Activated CD8-positive, alpha-beta memory T cell treated with anti-CD3 and anti-CD28 coated beads, Interleukin-2, amount 10 ng/mL, durations not matched to agents 7 days and 5 days (primary cell): Measurements from ENCODE around the gene LSAMP. TPM values are rescaled to one million over a fixed set of nuclear protein-coding genes. Genes with fewer than 3 reads are reported as not detected.

ENCODE experiments used
- ATAC-seq: fragments of 150-1000 bp; cut with Tn5 transposase; one replicate; pipeline ENCODE4 v1.10.0; 2021; ENCODE audit warnings: moderate library complexity
- CTCF ChIA-PET: fragments of 350-600 bp; sonication (Branson Sonifier 250); formaldehyde crosslinking; loops from one replicate; lab custom pipeline; 2021; ENCODE audit warnings: antibody characterized with exemption; lab: Charles Lee
- DNase-seq: peaks from one replicate; pipeline ENCODE4 v3.0.0-alpha.2; 2020
- H3K27ac Mint-ChIP-seq: one replicate; pipeline ENCODE4 v1.8.0; 2021; ENCODE audit warnings: mild to moderate bottlenecking, mixed read lengths
- H3K27me3 Mint-ChIP-seq: one replicate; pipeline ENCODE4 v1.8.0; 2021; ENCODE audit warnings: mixed read lengths
- H3K36me3 Mint-ChIP-seq: one replicate; pipeline ENCODE4 v1.8.0; 2021; ENCODE audit warnings: mild to moderate bottlenecking, mixed read lengths
- H3K4me1 Mint-ChIP-seq: one replicate; pipeline ENCODE4 v1.8.0; 2021; ENCODE audit warnings: mixed read lengths
- H3K4me3 Mint-ChIP-seq: one replicate; pipeline ENCODE4 v1.8.0; 2021; ENCODE audit warnings: mild to moderate bottlenecking, moderate library complexity, mixed read lengths
- H3K9me3 Mint-ChIP-seq: one replicate; pipeline ENCODE4 v1.8.0; 2022; ENCODE audit warnings: low read depth, mixed read lengths
- total RNA-seq, 2 experiments: library from RNA; stranded (reverse); gene quantifications; one replicate each; pipeline ENCODE4 v1.2.3, GENCODE V29; 2021

LSAMP gene
- total RNA-seq, 2 experiments from 2014 or later = not detected

- Mint-ChIP-seq H3K9me3 (no peaks in the 10 kb centered on the region), H3K36me3 (no peaks in the 10 kb centered on the region), H3K27me3 (no peaks in the 10 kb centered on the region), H3K4me1 (no peaks in the 10 kb centered on the region), H3K4me3 (no peak overlapping the region), H3K27ac (no peak overlapping the region)
- CTCF ChIA-PET = no interaction called here
- no peak for DNase-seq
- ATAC-seq = no peak
Measured at GRCh38 chr3:116037954-116038911, 407.1 kb downstream of the LSAMP start.

GRCh38 chr3:116035429-116035828 lies 409.9 kb downstream of the LSAMP start:
- ATAC-seq (no peak), DNase-seq (no peak)

GRCh38 chr3:116034794-116035193 lies 410.5 kb downstream of the LSAMP start:
- DNase-seq (no peak), ATAC-seq (no peak)
- Mint-ChIP-seq H3K9me3 (no peaks in the 10 kb centered on the region), H3K27ac (no peak overlapping the region), H3K27me3 (no peaks in the 10 kb centered on the region), H3K36me3 (no peaks in the 10 kb centered on the region), H3K4me3 (no peak overlapping the region), H3K4me1 (no peaks in the 10 kb centered on the region)
- CTCF ChIA-PET = no interaction called here

More at GRCh38 chr3:116035429-116035828, 409.9 kb downstream of the LSAMP start:
- H3K4me3 Mint-ChIP-seq = no peak overlapping the region
- no peaks in the 10 kb centered on the region for H3K9me3 Mint-ChIP-seq
- H3K27me3 Mint-ChIP-seq = no peaks in the 10 kb centered on the region
- H3K27ac Mint-ChIP-seq = no peak overlapping the region
- H3K4me1 Mint-ChIP-seq = no peaks in the 10 kb centered on the region
- H3K36me3 Mint-ChIP-seq = no peaks in the 10 kb centered on the region
- CTCF ChIA-PET = no interaction called here

- CTCF ChIA-PET = no interaction called here
- no peaks in the 10 kb centered on the region for H3K36me3 Mint-ChIP-seq
- no peaks in the 10 kb centered on the region for H3K9me3 Mint-ChIP-seq
- H3K27ac Mint-ChIP-seq = no peak overlapping the region
- no peaks in the 10 kb centered on the region for H3K4me1 Mint-ChIP-seq
- H3K4me3 Mint-ChIP-seq = no peak overlapping the region
- no peaks in the 10 kb centered on the region for H3K27me3 Mint-ChIP-seq
- no peak for DNase-seq
- no peak for ATAC-seq
Measured at GRCh38 chr3:116034086-116034485, 411.2 kb downstream of the LSAMP start.

GRCh38 chr3:116033516-116033915 lies 411.8 kb downstream of the LSAMP start:
- Mint-ChIP-seq H3K9me3 (no peaks in the 10 kb centered on the region), H3K27me3 (no peaks in the 10 kb centered on the region), H3K27ac (no peak overlapping the region), H3K4me1 (no peaks in the 10 kb centered on the region), H3K4me3 (no peak overlapping the region), H3K36me3 (no peaks in the 10 kb centered on the region)
- ATAC-seq (no peak), DNase-seq (no peak)
- CTCF ChIA-PET = no interaction called here

GRCh38 chr3:116032176-116032575 lies 413.1 kb downstream of the LSAMP start:
- Mint-ChIP-seq H3K27me3 (no peaks in the 10 kb centered on the region), H3K36me3 (no peaks in the 10 kb centered on the region), H3K9me3 (no peaks in the 10 kb centered on the region), H3K4me3 (no peak overlapping the region), H3K4me1 (no peaks in the 10 kb centered on the region), H3K27ac (no peak overlapping the region)
- DNase-seq (no peak), ATAC-seq (no peak)
- CTCF ChIA-PET = no interaction called here

GRCh38 chr3:116030131-116030850 lies 415.0 kb downstream of the LSAMP start:
- DNase-seq = no peak
- ATAC-seq = no peak
- no peak overlapping the region for H3K27ac Mint-ChIP-seq
- H3K4me1 Mint-ChIP-seq = no peaks in the 10 kb centered on the region
- H3K4me3 Mint-ChIP-seq = no peak overlapping the region
- H3K9me3 Mint-ChIP-seq = no peaks in the 10 kb centered on the region
- no peaks in the 10 kb centered on the region for H3K36me3 Mint-ChIP-seq
- H3K27me3 Mint-ChIP-seq = no peaks in the 10 kb centered on the region
- CTCF ChIA-PET = no interaction called here

GRCh38 chr3:116029266-116029665 lies 416.0 kb downstream of the LSAMP start:
- Mint-ChIP-seq H3K9me3 (no peaks in the 10 kb centered on the region), H3K36me3 (no peaks in the 10 kb centered on the region), H3K27ac (no peak overlapping the region), H3K4me1 (no peaks in the 10 kb centered on the region), H3K4me3 (no peak overlapping the region), H3K27me3 (no peaks in the 10 kb centered on the region)
- DNase-seq (no peak), ATAC-seq (no peak)
- CTCF ChIA-PET = no interaction called here

GRCh38 chr3:116028157-116028556 lies 417.1 kb downstream of the LSAMP start:
- H3K9me3 Mint-ChIP-seq = no peaks in the 10 kb centered on the region
- H3K4me1 Mint-ChIP-seq = no peaks in the 10 kb centered on the region
- H3K27ac Mint-ChIP-seq = no peak overlapping the region
- DNase-seq = no peak
- no peak for ATAC-seq
- no peaks in the 10 kb centered on the region for H3K36me3 Mint-ChIP-seq
- H3K4me3 Mint-ChIP-seq = no peak overlapping the region
- H3K27me3 Mint-ChIP-seq = no peaks in the 10 kb centered on the region
- CTCF ChIA-PET = no interaction called here

GRCh38 chr3:116020989-116021388 lies 424.3 kb downstream of the LSAMP start:
- ATAC-seq (no peak), DNase-seq (no peak)
- CTCF ChIA-PET = no interaction called here
- Mint-ChIP-seq H3K4me3 (no peak overlapping the region), H3K9me3 (no peaks in the 10 kb centered on the region), H3K4me1 (no peaks in the 10 kb centered on the region), H3K36me3 (no peaks in the 10 kb centered on the region), H3K27me3 (no peaks in the 10 kb centered on the region), H3K27ac (no peak overlapping the region)

GRCh38 chr3:116020495-116020894 lies 424.8 kb downstream of the LSAMP start:
- no peak for DNase-seq
- H3K4me1 Mint-ChIP-seq = no peaks in the 10 kb centered on the region
- CTCF ChIA-PET = no interaction called here
- H3K27me3 Mint-ChIP-seq = no peaks in the 10 kb centered on the region
- ATAC-seq = no peak
- H3K4me3 Mint-ChIP-seq = no peak overlapping the region
- H3K36me3 Mint-ChIP-seq = no peaks in the 10 kb centered on the region
- H3K9me3 Mint-ChIP-seq = no peaks in the 10 kb centered on the region
- no peak overlapping the region for H3K27ac Mint-ChIP-seq

- Mint-ChIP-seq H3K4me1 (no peaks in the 10 kb centered on the region), H3K4me3 (no peak overlapping the region), H3K27ac (no peak overlapping the region), H3K27me3 (no peaks in the 10 kb centered on the region), H3K36me3 (no peaks in the 10 kb centered on the region), H3K9me3 (no peaks in the 10 kb centered on the region)
- CTCF ChIA-PET = no interaction called here
- no peak for ATAC-seq
- no peak for DNase-seq
Measured at GRCh38 chr3:116019254-116019763, 426.0 kb downstream of the LSAMP start.

- H3K27me3 Mint-ChIP-seq = no peaks in the 10 kb centered on the region
- H3K36me3 Mint-ChIP-seq = no peaks in the 10 kb centered on the region
- no peak overlapping the region for H3K27ac Mint-ChIP-seq
- no peak overlapping the region for H3K4me3 Mint-ChIP-seq
- DNase-seq (no peak), ATAC-seq (no peak)
- no peaks in the 10 kb centered on the region for H3K9me3 Mint-ChIP-seq
- H3K4me1 Mint-ChIP-seq = no peaks in the 10 kb centered on the region
- CTCF ChIA-PET = no interaction called here
Measured at GRCh38 chr3:116018646-116019045, 426.6 kb downstream of the LSAMP start.

- no peaks in the 10 kb centered on the region for H3K9me3 Mint-ChIP-seq
- CTCF ChIA-PET = no interaction called here
- H3K27ac Mint-ChIP-seq = no peak overlapping the region
- H3K4me1 Mint-ChIP-seq = no peaks in the 10 kb centered on the region
- no peak for DNase-seq
- H3K27me3 Mint-ChIP-seq = no peaks in the 10 kb centered on the region
- H3K4me3 Mint-ChIP-seq = no peak overlapping the region
- no peaks in the 10 kb centered on the region for H3K36me3 Mint-ChIP-seq
- no peak for ATAC-seq
Measured at GRCh38 chr3:116015931-116016330, 429.4 kb downstream of the LSAMP start.
